Measurements from ENCODE around the gene RBMS3. TPM values are rescaled to one million over a fixed set of nuclear protein-coding genes. Genes with fewer than 3 reads are reported as not detected.
A peak's percentile ranks its signal among the peaks of the same experiment; 100 is the strongest.

The RBMS3 gene
- total RNA-seq, 6 donors from 2014 or later: 39.8 to 102 (median 57.2) TPM

DNA sequence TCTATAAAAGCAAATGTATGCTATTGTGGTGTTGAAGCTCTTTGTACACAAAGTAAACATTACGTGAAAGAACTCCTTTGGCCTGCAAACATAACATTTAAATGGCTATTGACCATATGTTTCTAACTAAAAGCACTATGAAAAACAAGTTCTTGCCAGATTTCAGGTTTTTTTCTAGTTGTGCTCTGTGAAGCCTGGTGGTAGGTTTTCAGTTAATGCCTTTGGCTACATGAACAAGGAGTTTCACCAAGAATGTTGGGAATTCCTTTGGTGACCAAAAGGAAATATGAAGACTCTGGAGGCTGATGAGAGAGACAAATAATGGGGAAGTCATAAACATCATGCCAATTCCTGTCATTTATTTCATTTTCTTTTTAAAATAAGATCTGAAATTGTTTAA lies 66.0 kb downstream of the RBMS3 start:
- no peak for DNase-seq
- TF ChIP-seq EP300 (IDR thresholded peaks at IDR 0.05) (no peak), POLR2AphosphoS5 (IDR thresholded peaks at IDR 0.05) (no peak), POLR2A (IDR thresholded peaks at IDR 0.05) (no peak)
- TF ChIP-seq, protein P1, sequence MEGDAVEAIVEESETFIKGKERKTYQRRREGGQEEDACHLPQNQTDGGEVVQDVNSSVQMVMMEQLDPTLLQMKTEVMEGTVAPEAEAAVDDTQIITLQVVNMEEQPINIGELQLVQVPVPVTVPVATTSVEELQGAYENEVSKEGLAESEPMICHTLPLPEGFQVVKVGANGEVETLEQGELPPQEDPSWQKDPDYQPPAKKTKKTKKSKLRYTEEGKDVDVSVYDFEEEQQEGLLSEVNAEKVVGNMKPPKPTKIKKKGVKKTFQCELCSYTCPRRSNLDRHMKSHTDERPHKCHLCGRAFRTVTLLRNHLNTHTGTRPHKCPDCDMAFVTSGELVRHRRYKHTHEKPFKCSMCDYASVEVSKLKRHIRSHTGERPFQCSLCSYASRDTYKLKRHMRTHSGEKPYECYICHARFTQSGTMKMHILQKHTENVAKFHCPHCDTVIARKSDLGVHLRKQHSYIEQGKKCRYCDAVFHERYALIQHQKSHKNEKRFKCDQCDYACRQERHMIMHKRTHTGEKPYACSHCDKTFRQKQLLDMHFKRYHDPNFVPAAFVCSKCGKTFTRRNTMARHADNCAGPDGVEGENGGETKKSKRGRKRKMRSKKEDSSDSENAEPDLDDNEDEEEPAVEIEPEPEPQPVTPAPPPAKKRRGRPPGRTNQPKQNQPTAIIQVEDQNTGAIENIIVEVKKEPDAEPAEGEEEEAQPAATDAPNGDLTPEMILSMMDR (IDR thresholded peaks at IDR 0.05): no peak
- ATAC-seq (ENCODE audit: low FRiP score in 2 of 2): no peak
- Histone ChIP-seq H3K4me3 (no peak overlapping the region), H3K36me3 (no peaks in the 10 kb centered on the region), H3K27ac (no peak overlapping the region), H3K27me3 (no peaks in the 10 kb centered on the region), H3K9me3 (no peaks in the 10 kb centered on the region), H3K4me1 (peaks cover 0 to 3% (median 0%) of the 10 kb centered on the region in 4 donors)
- 70 to 79% methylated on average over 1 of the region's 1 CpG for WGBS, 2 donors

- no peaks in the 10 kb centered on the region for H3K36me3 ChIP-seq
- TF ChIP-seq EP300 (IDR thresholded peaks at IDR 0.05) (no peak), POLR2A (IDR thresholded peaks at IDR 0.05) (no peak), POLR2AphosphoS5 (IDR thresholded peaks at IDR 0.05) (no peak)
- H3K27ac ChIP-seq: no peak overlapping the region
Observed at GRCh38 chr3:29347412-29347811, 66.5 kb downstream of the RBMS3 start.

DNA sequence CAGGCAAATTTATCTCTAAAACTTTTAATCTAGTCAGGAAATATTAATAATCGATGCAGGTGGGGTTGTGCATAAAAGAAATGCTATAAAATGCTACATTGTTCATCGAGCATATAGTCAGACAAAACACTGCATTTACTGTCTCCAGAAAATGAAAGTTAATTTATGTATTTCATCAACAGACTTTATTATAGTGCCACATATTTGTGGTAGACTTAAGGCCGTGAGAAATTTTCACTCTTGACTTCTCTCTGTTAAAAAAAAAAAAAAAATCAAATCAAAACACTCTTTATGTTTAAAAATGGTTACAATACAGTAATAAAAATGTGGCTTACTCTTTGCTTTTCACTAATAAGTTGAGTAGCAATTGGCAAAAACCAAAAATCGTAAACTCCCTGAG lies 67.4 kb downstream of the RBMS3 start:
- no peak for TF ChIP-seq POLR2A (IDR thresholded peaks at IDR 0.05)
- Histone ChIP-seq H3K4me3 (no peak overlapping the region), H3K4me1 (peaks cover 0 to 3% (median 0%) of the 10 kb centered on the region in 4 donors), H3K27ac (no peak overlapping the region), H3K27me3 (no peaks in the 10 kb centered on the region), H3K36me3 (no peaks in the 10 kb centered on the region), H3K9me3 (no peaks in the 10 kb centered on the region)
- ATAC-seq (ENCODE audit: low FRiP score in 2 of 2): no peak
- no peak for DNase-seq
- 71 to 86% methylated on average over 4 of the region's 4 CpGs for WGBS, 2 donors

More at GRCh38 chr3:29347412-29347811, 66.5 kb downstream of the RBMS3 start:
- WGBS, 2 donors: 72 to 74% methylated on average over 5 of the region's 5 CpGs
- H3K4me1 ChIP-seq: peaks cover 0 to 3% (median 0%) of the 10 kb centered on the region in 4 donors
- no peaks in the 10 kb centered on the region for H3K9me3 ChIP-seq
- H3K4me3 ChIP-seq: no peak overlapping the region
- ATAC-seq (ENCODE audit: low FRiP score in 2 of 2): no peak
- no peak for DNase-seq
- no peaks in the 10 kb centered on the region for H3K27me3 ChIP-seq

DNA sequence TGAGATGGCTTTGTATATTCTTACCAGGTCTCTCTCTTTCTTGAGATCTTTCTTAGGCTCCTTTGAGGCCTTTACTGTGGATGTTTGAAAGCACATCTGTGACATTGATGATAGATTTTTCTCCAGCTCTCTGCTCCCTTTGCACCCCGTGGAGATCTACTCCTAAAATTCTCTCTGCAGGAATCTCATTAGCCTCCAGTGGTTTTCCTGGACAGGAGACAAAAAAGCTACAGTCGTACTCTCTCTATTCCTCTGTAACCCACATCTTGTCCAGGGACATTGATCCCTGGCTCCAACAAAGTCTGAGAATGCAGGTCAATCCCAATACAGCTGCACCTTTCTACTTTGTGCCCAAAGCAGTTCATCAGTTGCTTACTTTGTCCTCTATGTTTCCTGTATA lies 68.2 kb downstream of the RBMS3 start:
- H3K4me1 ChIP-seq: peaks cover 0 to 5% (median 2%) of the 10 kb centered on the region in 4 donors
- no peak for TF ChIP-seq EP300 (IDR thresholded peaks at IDR 0.05)
- TF ChIP-seq, protein P1 (IDR thresholded peaks at IDR 0.05): no peak
- no peak for TF ChIP-seq POLR2AphosphoS5 (IDR thresholded peaks at IDR 0.05)
- no peak for TF ChIP-seq POLR2A (IDR thresholded peaks at IDR 0.05)
- DNase-seq (no peak), ATAC-seq (ENCODE audit: low FRiP score in 2 of 2) (no peak)
- no peaks in the 10 kb centered on the region for H3K27me3 ChIP-seq
- H3K4me3 ChIP-seq: no peak overlapping the region
- H3K9me3 ChIP-seq: no peaks in the 10 kb centered on the region
- WGBS, 2 donors: 84 to 85% methylated on average over 2 of the region's 2 CpGs
- no peak overlapping the region for H3K27ac ChIP-seq
- no peaks in the 10 kb centered on the region for H3K36me3 ChIP-seq

- H3K36me3 ChIP-seq: no peaks in the 10 kb centered on the region
- H3K27me3 ChIP-seq: no peaks in the 10 kb centered on the region
- H3K4me3 ChIP-seq: peak overlapping the region in 1 of 4 donors; percentile 6
- 4 to 14% methylated on average over 1 of the region's 1 CpG for WGBS, 2 donors
- H3K9me3 ChIP-seq: no peaks in the 10 kb centered on the region
- peak overlapping the region in 1 of 4 donors; percentile 14 for H3K27ac ChIP-seq
- DNase-seq: no peak
- peaks cover 0 to 14% (median 6%) of the 10 kb centered on the region in 4 donors for H3K4me1 ChIP-seq
- TF ChIP-seq POLR2A (IDR thresholded peaks at IDR 0.05) (no peak), EP300 (IDR thresholded peaks at IDR 0.05) (no peak), POLR2AphosphoS5 (IDR thresholded peaks at IDR 0.05) (no peak)
- no peak for ATAC-seq (ENCODE audit: low FRiP score in 2 of 2)
Observed at GRCh38 chr3:29353807-29354206, 72.9 kb downstream of the RBMS3 start.

DNA sequence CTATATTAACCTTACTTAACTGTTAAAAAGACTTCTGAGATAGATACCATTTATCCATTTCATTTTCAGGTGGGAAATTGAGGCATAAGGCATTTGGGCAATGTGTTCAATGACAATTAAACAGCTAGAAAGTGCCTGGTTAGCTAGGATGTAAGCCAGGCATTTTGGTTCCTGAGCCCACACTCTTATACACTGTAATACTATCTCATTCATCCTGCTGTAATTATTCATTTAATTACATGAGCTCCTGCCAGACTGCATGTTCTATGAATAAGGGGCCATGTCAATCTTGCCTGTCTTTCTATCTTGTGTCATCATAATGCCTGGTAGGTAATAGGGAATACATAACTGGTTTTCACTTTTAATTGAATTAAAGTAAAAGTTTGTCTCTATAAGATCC lies 74.0 kb downstream of the RBMS3 start:
- Histone ChIP-seq H3K9me3 (no peaks in the 10 kb centered on the region), H3K36me3 (no peaks in the 10 kb centered on the region), H3K27ac (no peak overlapping the region), H3K4me3 (no peak overlapping the region), H3K27me3 (no peaks in the 10 kb centered on the region), H3K4me1 (peaks cover 0 to 14% (median 6%) of the 10 kb centered on the region in 4 donors)
- DNase-seq (no peak), ATAC-seq (ENCODE audit: low FRiP score in 2 of 2) (no peak)
- no peak for TF ChIP-seq EP300 (IDR thresholded peaks at IDR 0.05)
- TF ChIP-seq POLR2A (IDR thresholded peaks at IDR 0.05): no peak
- TF ChIP-seq, protein P1 (IDR thresholded peaks at IDR 0.05): no peak
- no peak for TF ChIP-seq POLR2AphosphoS5 (IDR thresholded peaks at IDR 0.05)

All from upper lobe of left lung (tissue), 6 donors.